Fibroblast of mammary gland (primary cell): ENCODE data around the gene GKN1.

Experiments used
- DNase-seq: peaks from one replicate; pipeline ENCODE4 v3.0.0-alpha.2; 2010; ENCODE audit warnings: low read depth
- H3K4me3 ChIP-seq: 2 replicates; pipeline ENCODE4 v1.5.1; 2011; ENCODE audit warnings: low read depth, mild to moderate bottlenecking, low read length, moderate library complexity; ENCODE audit not compliant: control insufficient read depth
- CTCF ChIP-seq: conservative IDR thresholded peaks from 2 replicates; pipeline ENCODE4 v1.5.1; 2011; ENCODE audit warnings: low read depth, low read length, inconsistent platforms; ENCODE audit not compliant: control insufficient read depth, insufficient read depth

The GKN1 gene

GRCh38 chr2:68940369-68940768 is 34.1 kb upstream of the GKN1 start:
- no peak for DNase-seq
- TF ChIP-seq CTCF: no peak
- H3K4me3 ChIP-seq: no peak overlapping the region

- no peak for DNase-seq
- no peak for TF ChIP-seq CTCF
Measured at GRCh38 chr2:68942827-68943226, 31.6 kb upstream of the GKN1 start.

GRCh38 chr2:68943581-68944568 is 30.6 kb upstream of the GKN1 start:
- TF ChIP-seq CTCF: peak; percentile 78
- peak; percentile 56 for DNase-seq
- no peak overlapping the region for H3K4me3 ChIP-seq

More at GRCh38 chr2:68942827-68943226, 31.6 kb upstream of the GKN1 start:
- no peak overlapping the region for H3K4me3 ChIP-seq

GRCh38 chr2:68946117-68946516 is 28.3 kb upstream of the GKN1 start:
- H3K4me3 ChIP-seq: no peak overlapping the region
- no peak for TF ChIP-seq CTCF
- DNase-seq: no peak

GRCh38 chr2:68948710-68949109 is 25.7 kb upstream of the GKN1 start:
- no peak for TF ChIP-seq CTCF
- H3K4me3 ChIP-seq: no peak overlapping the region
- DNase-seq: no peak

- DNase-seq: no peak
- no peak overlapping the region for H3K4me3 ChIP-seq
- no peak for TF ChIP-seq CTCF
Measured at GRCh38 chr2:68951899-68952298, 22.5 kb upstream of the GKN1 start.
